HS-5 (cell line): Measurements from ENCODE around the gene MTOR.
A peak's percentile ranks its signal among the peaks of the same experiment; 100 is the strongest.
"Not testable (repeated sequence)": the region's sequence is repeated elsewhere in the genome, so short reads cannot be mapped to it uniquely, and the experiment has no call there.

Source experiments
- DNase-seq: peaks from one replicate; pipeline ENCODE4 v3.0.0-alpha.2; 2012; ENCODE audit warnings: low read depth

The MTOR gene

GRCh38 chr1:11280719-11281376, 18.5 kb upstream of the MTOR start:
- DNase-seq, result no peak

- DNase-seq, result no peak
These were observed 17.3 kb upstream of the MTOR start for GRCh38 chr1:11279630-11280029.

GRCh38 chr1:11279152-11279551, 16.8 kb upstream of the MTOR start:
- no peak for DNase-seq

GRCh38 chr1:11273595-11274234, 11.4 kb upstream of the MTOR start:
- DNase-seq, result no peak

GRCh38 chr1:11272832-11273594, 10.7 kb upstream of the MTOR start, which contains the start of gene UBIAD1:
Gene UBIAD1, plus strand, starts transcription at chr1:11273198. Its CDS starts 334 bp downstream, at chr1:11273532.
- DNase-seq, result peak; percentile 60

- no peak for DNase-seq
These were observed 10.1 kb upstream of the MTOR start for GRCh38 chr1:11272544-11272831.

- DNase-seq, result not testable (repeated sequence)
These were observed 5.3 kb upstream of the MTOR start for GRCh38 chr1:11267350-11268337.

GRCh38 chr1:11266268-11267074, 4.1 kb upstream of the MTOR start:
- DNase-seq, result no peak

GRCh38 chr1:11256299-11256698, 6.1 kb downstream of the MTOR start:
- DNase-seq, result no peak

GRCh38 chr1:11253226-11253625, 9.1 kb downstream of the MTOR start:
- no peak for DNase-seq

- DNase-seq, result no peak
These were observed 9.8 kb downstream of the MTOR start for GRCh38 chr1:11252538-11252937.

- no peak for DNase-seq
These were observed 14.2 kb downstream of the MTOR start for GRCh38 chr1:11248169-11248568.

- DNase-seq, result no peak
These were observed 16.2 kb downstream of the MTOR start for GRCh38 chr1:11245904-11246719.

- DNase-seq, result no peak
These were observed 17.1 kb downstream of the MTOR start for GRCh38 chr1:11245248-11245647.

GRCh38 chr1:11238311-11238710, 24.0 kb downstream of the MTOR start:
- DNase-seq, result no peak

GRCh38 chr1:11237356-11237755, 25.0 kb downstream of the MTOR start:
- no peak for DNase-seq

- DNase-seq, result no peak
These were observed 29.1 kb downstream of the MTOR start for GRCh38 chr1:11233208-11233607.

- DNase-seq, result no peak
These were observed 33.1 kb downstream of the MTOR start for GRCh38 chr1:11229203-11229602.

GRCh38 chr1:11227106-11228077, 35.0 kb downstream of the MTOR start:
- DNase-seq, result no peak
